ENCODE results near the gene CYP4Z1. TPM values are rescaled to one million over a fixed set of nuclear protein-coding genes. Genes with fewer than 3 reads are reported as not detected.

Gene CYP4Z1
- total RNA-seq (2014; rRNA removed; shearing (Covaris generic)) = not detected in 2 replicates
- not detected in 2 replicates for total RNA-seq (2022)
- Bru-seq, nascent RNA = not detected
- percentile 5 among the genes with signal in this experiment for BruChase-seq, experiment 1, labeled RNA remaining after a 6-hour chase
- BruChase-seq, experiment 2, labeled RNA remaining after a 2-hour chase = percentile 3 among the genes with signal in this experiment
- long read RNA-seq = 0 reads

GRCh38 chr1:47067097-47067594, at the start of gene CYP4Z1:
CYP4Z1 (plus strand) TSS chr1:47067231; CDS start chr1:47067491, 260 bp downstream.
- H2AFZ ChIP-seq (ENCODE audit: low read length) = no peak within 1 kb of the TSS
- no peak within 1 kb of the TSS for H3K4me2 ChIP-seq (ENCODE audit: low read length)
- no peak for DNase-seq (ENCODE audit: low spot score)
- no peaks in the 10 kb centered on the region for H3K9me2 ChIP-seq (ENCODE audit: insufficient read depth, low read length)
- ChIA-PET POLR2A (no interaction called here), CTCF (ENCODE audit: unreplicated experiment) (no interaction called here)
- no peaks in the 10 kb centered on the region for H3K36me3 ChIP-seq (ENCODE audit: insufficient read depth, low read length)
- intact Hi-C loops (cut with micrococcal nuclease; ENCODE audit: unreplicated experiment) = no loop called here
- no peak within 1 kb of the TSS for H3K4me3 ChIP-seq (ENCODE audit: low read depth, low read length, poor library complexity, severe bottlenecking)
- no peaks in the 10 kb centered on the region for H4K20me1 ChIP-seq (ENCODE audit: insufficient read depth, low read length)
- H3K27ac ChIP-seq (ENCODE audit: low read depth, low read length, poor library complexity, severe bottlenecking) = no peak within 1 kb of the TSS
- BruUV-seq (replicated peaks) = no TSS peak
- no peaks in the 10 kb centered on the region for H3K4me1 ChIP-seq (ENCODE audit: insufficient read depth, low read length, poor library complexity, severe bottlenecking)
- TF ChIP-seq EZH2phosphoT487 (IDR thresholded peaks at IDR 0.05; ENCODE audit: borderline replicate concordance, low read depth, low read length) = no peak
- no peaks in the 10 kb centered on the region for H3K9me3 ChIP-seq (ENCODE audit: low read length)
- no peaks in the 10 kb centered on the region for H3K79me2 ChIP-seq (ENCODE audit: insufficient read depth, low read depth, low read length)

DNA sequence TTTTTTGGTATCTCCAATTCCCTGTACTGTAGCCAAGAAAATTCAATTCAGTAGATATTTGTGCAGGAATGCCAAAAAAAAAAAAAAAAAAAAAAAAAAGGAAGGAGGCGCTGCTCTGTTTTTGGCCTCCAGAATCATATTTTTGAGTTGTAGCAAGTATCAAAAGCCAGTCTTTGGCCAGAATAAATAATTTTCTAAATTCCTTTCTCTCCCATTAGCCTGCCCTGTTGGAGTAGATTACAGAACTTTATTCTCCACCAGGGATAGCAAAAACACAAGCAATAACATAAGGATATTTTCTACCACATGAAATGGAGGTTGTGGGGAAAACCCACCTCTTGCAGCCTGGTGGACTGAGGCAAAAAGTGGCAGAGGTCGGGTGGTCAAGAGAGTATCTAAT, 46.0 kb upstream of the CYP4Z1 start:
- intact Hi-C loops (cut with micrococcal nuclease; ENCODE audit: unreplicated experiment) = no loop called here
- CTCF ChIA-PET (ENCODE audit: unreplicated experiment) = no interaction called here

More for the DNA sequence above, 46.0 kb upstream of the CYP4Z1 start:
- POLR2A ChIA-PET = no interaction called here
- Histone ChIP-seq H3K4me2 (ENCODE audit: low read length) (no peak overlapping the region), H2AFZ (ENCODE audit: low read length) (no peak overlapping the region), H3K79me2 (ENCODE audit: insufficient read depth, low read depth, low read length) (no peaks in the 10 kb centered on the region), H4K20me1 (ENCODE audit: insufficient read depth, low read length) (no peaks in the 10 kb centered on the region), H3K4me1 (ENCODE audit: insufficient read depth, low read length, poor library complexity, severe bottlenecking) (no peaks in the 10 kb centered on the region), H3K27ac (ENCODE audit: low read depth, low read length, poor library complexity, severe bottlenecking) (no peak overlapping the region), H3K4me3 (ENCODE audit: low read depth, low read length, poor library complexity, severe bottlenecking) (no peak overlapping the region), H3K9me3 (ENCODE audit: low read length) (no peaks in the 10 kb centered on the region), H3K36me3 (ENCODE audit: insufficient read depth, low read length) (no peaks in the 10 kb centered on the region), H3K9me2 (ENCODE audit: insufficient read depth, low read length) (no peaks in the 10 kb centered on the region)
- DNase-seq (ENCODE audit: low spot score) = no peak
- no TSS peak for BruUV-seq (replicated peaks)
- TF ChIP-seq CTCF (conservative IDR thresholded peaks at IDR 0.05; ENCODE audit: low read length) = no peak
- no peak for TF ChIP-seq EZH2phosphoT487 (IDR thresholded peaks at IDR 0.05; ENCODE audit: borderline replicate concordance, low read depth, low read length)

Measured in OCI-LY7 (cell line).